GM15510 (cell line): ENCODE measurements around the gene NFATC2.

Source experiments
- POLR2A ChIP-seq: IDR thresholded peaks from 3 replicates; pipeline ENCODE4 v1.6.1; 2011; ENCODE audit warnings: borderline replicate concordance; ENCODE audit not compliant: insufficient read length; ENCODE audit errors: extremely low read depth

NFATC2 gene

GRCh38 chr20:51533291-51534172, 9.0 kb downstream of the NFATC2 start:
- no peak for TF ChIP-seq POLR2A

GRCh38 chr20:51532577-51533191, 9.8 kb downstream of the NFATC2 start:
- TF ChIP-seq POLR2A, result no peak

GRCh38 chr20:51531712-51532456, 10.6 kb downstream of the NFATC2 start:
- no peak for TF ChIP-seq POLR2A

GRCh38 chr20:51531141-51531710, 11.3 kb downstream of the NFATC2 start:
- TF ChIP-seq POLR2A, result peak; percentile 27

- no peak for TF ChIP-seq POLR2A
Measured at GRCh38 chr20:51529758-51530157, 12.8 kb downstream of the NFATC2 start.

- no peak for TF ChIP-seq POLR2A
Measured at GRCh38 chr20:51529081-51529681, 13.3 kb downstream of the NFATC2 start.

- no peak for TF ChIP-seq POLR2A
Measured at GRCh38 chr20:51528263-51529027, 14.1 kb downstream of the NFATC2 start.

- no peak for TF ChIP-seq POLR2A
Measured at GRCh38 chr20:51526754-51527153, 15.8 kb downstream of the NFATC2 start.

GRCh38 chr20:51526106-51526470, 16.4 kb downstream of the NFATC2 start:
- TF ChIP-seq POLR2A, result no peak

GRCh38 chr20:51525241-51526105, 17.0 kb downstream of the NFATC2 start:
- no peak for TF ChIP-seq POLR2A

- TF ChIP-seq POLR2A, result no peak
Measured at GRCh38 chr20:51523276-51524013, 19.1 kb downstream of the NFATC2 start.

- TF ChIP-seq POLR2A, result no peak
Measured at GRCh38 chr20:51522207-51522606, 20.3 kb downstream of the NFATC2 start.
